Subcutaneous adipose tissue (tissue), 4 donors: ENCODE results near the gene ZNF136. TPM values are rescaled to one million over a fixed set of nuclear protein-coding genes. Genes with fewer than 3 reads are reported as not detected.

ENCODE experiments used
- CTCF ChIP-seq: fragments of 450-650 bp; IDR thresholded peaks from one replicate; pipeline ENCODE4 v1.5.1; 2016; ENCODE audit warnings: low read depth, mild to moderate bottlenecking, control low read depth, antibody characterized with exemption, moderate library complexity
- total RNA-seq, 4 donors: library from RNA; depleted of rRNA; stranded (reverse); fragments of >200 nt; gene quantifications; one replicate each; pipeline ENCODE4 v1.1.0, GENCODE V29; 2016

ZNF136 gene
- total RNA-seq, 4 donors from 2014 or later, result 10.3 to 20.2 (median 13.9) TPM

- TF ChIP-seq CTCF, result no peak
Measured at GRCh38 chr19:12224676-12225075, 61.8 kb downstream of the ZNF136 start.

- TF ChIP-seq CTCF, result no peak
Measured at GRCh38 chr19:12229990-12230389, 67.1 kb downstream of the ZNF136 start.

GRCh38 chr19:12230751-12231733 lies 68.1 kb downstream of the ZNF136 start:
- TF ChIP-seq CTCF, result no peak

DNA sequence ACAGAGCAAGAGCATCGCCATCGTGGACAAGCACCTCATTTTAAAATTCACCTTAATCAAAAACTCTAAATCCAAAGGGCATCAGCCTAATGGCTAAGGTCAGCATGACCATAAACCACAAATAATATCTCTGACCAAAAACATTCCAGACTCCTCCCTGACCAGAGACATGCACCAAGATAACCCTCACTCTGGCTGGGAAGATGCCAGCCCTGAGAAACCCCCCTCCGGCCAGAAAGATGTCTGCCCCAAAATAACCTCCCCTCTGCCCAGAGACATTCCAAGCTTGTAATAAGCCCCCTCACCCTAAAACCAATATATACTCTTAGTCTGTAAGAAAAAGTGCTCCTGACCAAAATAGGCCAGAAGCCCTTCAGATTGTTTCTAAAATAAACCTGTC lies 70.1 kb downstream of the ZNF136 start:
- TF ChIP-seq CTCF, result no peak

- no peak for TF ChIP-seq CTCF
Measured at GRCh38 chr19:12237143-12237839, 74.4 kb downstream of the ZNF136 start.

Other genes with a start within 250 kb of the ZNF136 start
- gene ZNF700, start 238.0 kb upstream of the ZNF136 start, total RNA-seq, result 10 to 100 TPM; 17.8 to 23.9 (median 19.4) TPM
- gene ZNF763, start 198.1 kb upstream of the ZNF136 start, total RNA-seq, result 1 to 10 TPM; 3.2 to 7.5 (median 4.6) TPM
- 1 to 10 TPM; 2.9 to 5.9 (median 3.4) TPM for gene ZNF433, start 127.4 kb upstream of the ZNF136 start, total RNA-seq
- under 1 TPM in 1 of 4 donors, not detected in 3; 0.44 TPM for gene ZNF878, start 110.1 kb upstream of the ZNF136 start, total RNA-seq
- gene ZNF844, start 98.4 kb upstream of the ZNF136 start, total RNA-seq, result 10 to 100 TPM in 2 of 4 donors, 1 to 10 TPM in 2; 7.7 to 14.1 (median 10.3) TPM
- 1 to 10 TPM; 1.3 to 2.0 (median 1.5) TPM for gene ZNF20, start 22.7 kb upstream of the ZNF136 start, total RNA-seq
- 1 to 10 TPM; 3.1 to 5.8 (median 4.4) TPM for gene ZNF625, start 6.4 kb upstream of the ZNF136 start, total RNA-seq
- 10 to 100 TPM; 14.3 to 17.8 (median 15.1) TPM for gene ZNF44, start 131.8 kb downstream of the ZNF136 start, total RNA-seq
- 1 to 10 TPM; 4.4 to 6.8 (median 5.3) TPM for gene ZNF563, start 170.5 kb downstream of the ZNF136 start, total RNA-seq
- 1 to 10 TPM; 2.4 to 4.0 (median 3.2) TPM for gene ZNF442, start 202.6 kb downstream of the ZNF136 start, total RNA-seq
- gene ZNF799, start 238.2 kb downstream of the ZNF136 start, total RNA-seq, result 1 to 10 TPM; 6.2 to 7.5 (median 6.6) TPM